IPS-18a (cell line): ENCODE data around the gene PNPLA3.

Experiments
- H3K27ac ChIP-seq: one replicate; pipeline ENCODE4 v1.5.1; 2013; ENCODE audit warnings: low read length
- H3K27me3 ChIP-seq: one replicate; pipeline ENCODE4 v1.6.1; 2013; ENCODE audit warnings: mild to moderate bottlenecking, low read length; ENCODE audit not compliant: control insufficient read depth, insufficient read depth
- H3K36me3 ChIP-seq: one replicate; pipeline ENCODE4 v1.6.1; 2013; ENCODE audit warnings: low read depth, low read length; ENCODE audit not compliant: control insufficient read depth
- H3K4me1 ChIP-seq: one replicate; pipeline ENCODE4 v1.6.1; 2013; ENCODE audit warnings: low read depth, low read length; ENCODE audit not compliant: control insufficient read depth
- H3K4me3 ChIP-seq: one replicate; pipeline ENCODE4 v1.5.1; 2013; ENCODE audit warnings: low read length
- H3K9ac ChIP-seq: one replicate; pipeline ENCODE4 v1.6.1; 2013; ENCODE audit warnings: mild to moderate bottlenecking, low read length, moderate library complexity
- H3K9me3 ChIP-seq: one replicate; pipeline ENCODE4 v1.6.1; 2013; ENCODE audit warnings: low read depth, low read length; ENCODE audit not compliant: control insufficient read depth

Gene PNPLA3, protein sequence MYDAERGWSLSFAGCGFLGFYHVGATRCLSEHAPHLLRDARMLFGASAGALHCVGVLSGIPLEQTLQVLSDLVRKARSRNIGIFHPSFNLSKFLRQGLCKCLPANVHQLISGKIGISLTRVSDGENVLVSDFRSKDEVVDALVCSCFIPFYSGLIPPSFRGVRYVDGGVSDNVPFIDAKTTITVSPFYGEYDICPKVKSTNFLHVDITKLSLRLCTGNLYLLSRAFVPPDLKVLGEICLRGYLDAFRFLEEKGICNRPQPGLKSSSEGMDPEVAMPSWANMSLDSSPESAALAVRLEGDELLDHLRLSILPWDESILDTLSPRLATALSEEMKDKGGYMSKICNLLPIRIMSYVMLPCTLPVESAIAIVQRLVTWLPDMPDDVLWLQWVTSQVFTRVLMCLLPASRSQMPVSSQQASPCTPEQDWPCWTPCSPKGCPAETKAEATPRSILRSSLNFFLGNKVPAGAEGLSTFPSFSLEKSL

DNA sequence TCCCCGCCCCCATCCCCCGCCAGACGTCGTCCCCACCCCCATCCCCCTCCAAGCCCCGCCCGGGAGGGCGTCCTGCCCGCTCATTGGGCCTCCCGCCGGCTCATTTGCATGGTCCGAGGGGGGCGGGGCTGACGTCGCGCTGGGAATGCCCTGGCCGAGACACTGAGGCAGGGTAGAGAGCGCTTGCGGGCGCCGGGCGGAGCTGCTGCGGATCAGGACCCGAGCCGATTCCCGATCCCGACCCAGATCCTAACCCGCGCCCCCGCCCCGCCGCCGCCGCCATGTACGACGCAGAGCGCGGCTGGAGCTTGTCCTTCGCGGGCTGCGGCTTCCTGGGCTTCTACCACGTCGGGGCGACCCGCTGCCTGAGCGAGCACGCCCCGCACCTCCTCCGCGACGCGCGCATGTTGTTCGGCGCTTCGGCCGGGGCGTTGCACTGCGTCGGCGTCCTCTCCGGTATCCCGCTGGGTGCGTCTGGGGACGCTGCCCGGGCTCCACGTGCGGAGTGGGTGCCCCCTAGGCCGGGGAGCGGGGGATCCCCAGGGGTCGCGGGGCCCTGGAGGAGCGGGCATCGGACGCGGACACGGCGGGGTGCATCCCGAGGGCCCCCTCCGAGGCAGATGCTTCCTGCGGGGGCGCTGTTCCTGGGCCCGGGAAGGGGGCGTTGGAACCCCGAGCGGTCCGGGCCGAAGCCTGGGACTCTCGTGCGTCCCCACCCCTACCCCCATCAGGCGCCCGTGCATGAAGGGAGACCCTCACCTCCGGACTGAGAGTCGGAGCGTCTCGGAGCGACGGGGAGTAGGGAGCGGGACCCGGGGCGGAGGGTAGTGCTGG lies at the start of gene PNPLA3:
Gene PNPLA3 (plus strand): TSS at position 175 of the 834 bp plus-strand sequence. CDS start 107 bp downstream, at position 282.
- H3K9me3 ChIP-seq, result no peaks in the 10 kb centered on the region
- peak within 1 kb of the TSS; percentile 49 for H3K27ac ChIP-seq
- H3K4me1 ChIP-seq, result peaks cover 27% of the 10 kb centered on the region
- peak within 1 kb of the TSS; percentile 84 for H3K9ac ChIP-seq
- no peaks in the 10 kb centered on the region for H3K27me3 ChIP-seq
- H3K4me3 ChIP-seq, result peak within 1 kb of the TSS; percentile 64
- H3K36me3 ChIP-seq, result peaks cover 19% of the 10 kb centered on the region

DNA sequence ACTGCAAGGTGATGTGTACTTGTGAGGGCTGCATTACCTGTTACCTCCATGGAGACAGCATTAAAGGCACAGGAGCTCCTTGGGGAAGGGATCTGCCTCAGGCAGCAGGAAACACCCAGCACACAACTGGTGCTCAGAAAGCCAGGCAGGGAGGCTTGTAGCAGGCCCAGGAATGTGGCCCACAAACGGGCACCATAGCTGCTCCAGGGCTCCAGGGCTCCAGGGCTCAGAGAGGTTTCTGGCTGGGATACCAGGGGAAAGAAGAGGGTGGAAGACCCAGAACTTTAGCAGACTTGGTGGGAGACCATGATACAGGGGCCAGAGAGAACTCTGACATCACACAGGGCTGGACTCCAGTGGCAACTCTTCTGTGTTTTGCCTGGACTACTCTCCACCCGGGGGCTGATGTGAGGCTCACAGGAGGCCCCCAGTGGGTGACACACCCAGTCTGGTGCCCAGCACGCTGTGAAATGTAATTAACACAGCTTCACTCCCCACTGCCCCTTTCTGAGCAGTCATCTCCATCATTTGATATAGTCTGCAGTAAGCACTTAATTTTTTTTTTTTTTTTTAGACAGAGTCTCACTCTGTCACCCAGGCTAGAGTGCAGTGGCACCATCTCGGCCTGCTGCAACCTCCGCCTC lies 46.6 kb upstream of the PNPLA3 start:
- H3K9ac ChIP-seq, result no peak overlapping the region
- H3K4me3 ChIP-seq, result no peak overlapping the region
- H3K27me3 ChIP-seq, result no peaks in the 10 kb centered on the region
- H3K36me3 ChIP-seq, result no peaks in the 10 kb centered on the region
- H3K27ac ChIP-seq, result no peak overlapping the region
- H3K4me1 ChIP-seq, result no peaks in the 10 kb centered on the region
- H3K9me3 ChIP-seq, result no peaks in the 10 kb centered on the region

DNA sequence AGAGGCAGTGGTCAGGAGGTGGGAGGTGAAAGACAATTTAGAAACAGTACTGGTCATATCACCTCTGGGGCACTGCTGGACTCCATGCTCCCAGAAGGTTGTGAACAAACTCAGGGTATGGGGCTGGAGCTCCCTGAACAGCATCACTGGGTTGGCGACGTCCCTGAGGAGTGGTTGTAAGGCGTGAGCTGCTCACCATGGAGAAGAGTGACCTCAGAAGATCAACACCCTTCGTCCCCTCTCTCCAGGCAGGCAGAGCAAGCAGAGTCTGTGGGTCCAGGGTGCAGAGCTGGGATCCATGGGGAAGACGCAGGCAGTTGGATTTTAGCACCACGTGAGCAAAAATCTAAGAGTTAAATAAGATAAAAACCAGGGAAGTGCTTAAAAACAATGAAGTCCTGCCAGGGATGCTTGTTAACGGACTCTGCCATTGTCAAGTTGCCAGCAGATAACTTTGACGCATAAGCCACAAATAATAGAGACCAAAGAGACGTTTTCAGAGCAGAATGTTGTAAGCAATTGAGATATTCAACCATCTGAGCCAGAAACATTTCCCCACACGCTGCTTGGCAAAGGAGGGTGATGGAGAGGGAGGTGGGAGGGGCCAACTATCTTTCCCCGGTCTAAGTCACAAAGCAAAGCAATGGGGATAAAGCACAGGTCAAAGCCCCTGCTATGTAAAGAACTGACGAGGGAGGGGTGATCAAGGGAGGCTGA lies 45.4 kb upstream of the PNPLA3 start:
- Histone ChIP-seq H3K4me1 (no peaks in the 10 kb centered on the region), H3K27ac (no peak overlapping the region), H3K27me3 (no peaks in the 10 kb centered on the region), H3K4me3 (no peak overlapping the region), H3K9me3 (no peaks in the 10 kb centered on the region), H3K36me3 (no peaks in the 10 kb centered on the region), H3K9ac (no peak overlapping the region)

DNA sequence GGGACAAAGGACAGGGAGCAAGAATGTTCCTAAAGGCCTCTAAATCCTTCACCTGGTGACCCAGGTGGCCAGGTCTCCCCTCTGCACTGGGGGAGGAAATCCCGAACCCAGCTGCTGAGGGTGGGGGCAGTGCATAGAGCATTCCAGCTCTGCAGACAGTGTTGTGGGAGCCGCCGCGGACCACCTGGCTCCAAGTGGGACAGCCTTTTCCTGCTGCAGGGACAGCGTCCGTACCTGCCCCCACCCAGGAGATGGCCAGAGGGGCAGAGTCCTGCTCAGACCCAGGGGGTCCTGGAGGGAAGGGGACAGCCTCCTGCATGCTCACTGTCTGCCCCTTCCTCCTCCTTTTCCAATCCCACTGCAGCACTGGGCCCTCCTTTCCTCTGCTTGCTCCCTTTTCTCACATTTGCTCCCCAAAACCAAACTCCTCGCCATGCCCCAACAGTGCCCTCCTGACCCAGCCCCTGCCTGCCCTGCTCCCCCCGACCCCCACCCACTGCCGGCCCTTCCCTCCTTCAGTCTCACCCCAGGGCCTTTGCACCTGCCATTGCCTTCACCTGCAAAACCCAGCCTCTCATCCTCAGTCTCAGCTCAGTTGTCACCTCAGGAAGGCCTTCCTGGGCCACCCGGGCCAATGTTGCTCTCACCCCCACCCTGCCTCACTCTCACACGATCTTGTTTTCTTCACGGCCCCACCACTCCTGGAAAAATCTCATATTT lies 44.6 kb upstream of the PNPLA3 start:
- H3K36me3 ChIP-seq, result no peaks in the 10 kb centered on the region
- no peak overlapping the region for H3K4me3 ChIP-seq
- no peaks in the 10 kb centered on the region for H3K4me1 ChIP-seq
- H3K9me3 ChIP-seq, result no peaks in the 10 kb centered on the region
- no peak overlapping the region for H3K27ac ChIP-seq
- H3K9ac ChIP-seq, result no peak overlapping the region
- no peaks in the 10 kb centered on the region for H3K27me3 ChIP-seq

DNA sequence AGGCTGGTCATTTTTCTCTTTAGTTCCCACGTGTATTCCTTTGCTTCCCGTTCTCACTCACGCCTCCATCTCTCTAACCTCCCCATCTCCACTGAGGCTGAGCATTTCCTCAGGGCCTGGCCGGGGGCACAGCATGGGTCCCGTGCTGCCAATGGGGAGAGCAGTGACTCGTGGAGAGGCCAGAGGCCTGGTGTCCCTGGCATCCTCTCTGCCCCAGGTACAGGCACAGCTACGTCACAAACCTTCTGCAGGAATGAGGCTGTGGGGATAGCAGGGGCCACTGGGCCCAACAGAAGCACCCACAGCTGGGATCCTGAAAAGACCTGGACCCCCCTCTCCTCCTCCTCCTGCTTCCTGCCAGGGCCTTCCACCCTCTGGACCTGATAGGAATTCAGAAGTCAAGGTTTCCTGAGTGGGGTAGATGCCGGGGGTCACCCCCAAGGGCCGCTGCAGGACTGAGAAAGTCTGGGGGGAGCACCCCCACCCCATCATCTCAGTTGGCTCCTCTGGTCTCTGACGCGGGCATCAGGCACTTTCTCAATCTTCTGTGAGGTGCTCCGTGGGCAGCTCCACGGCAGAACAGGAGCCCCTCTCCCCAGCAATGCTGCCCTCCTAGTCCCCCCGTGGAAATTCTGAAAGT lies 43.6 kb upstream of the PNPLA3 start:
- no peak overlapping the region for H3K4me3 ChIP-seq
- no peak overlapping the region for H3K9ac ChIP-seq
- H3K4me1 ChIP-seq, result no peaks in the 10 kb centered on the region
- H3K27me3 ChIP-seq, result no peaks in the 10 kb centered on the region
- no peaks in the 10 kb centered on the region for H3K9me3 ChIP-seq
- no peak overlapping the region for H3K27ac ChIP-seq
- H3K36me3 ChIP-seq, result no peaks in the 10 kb centered on the region

DNA sequence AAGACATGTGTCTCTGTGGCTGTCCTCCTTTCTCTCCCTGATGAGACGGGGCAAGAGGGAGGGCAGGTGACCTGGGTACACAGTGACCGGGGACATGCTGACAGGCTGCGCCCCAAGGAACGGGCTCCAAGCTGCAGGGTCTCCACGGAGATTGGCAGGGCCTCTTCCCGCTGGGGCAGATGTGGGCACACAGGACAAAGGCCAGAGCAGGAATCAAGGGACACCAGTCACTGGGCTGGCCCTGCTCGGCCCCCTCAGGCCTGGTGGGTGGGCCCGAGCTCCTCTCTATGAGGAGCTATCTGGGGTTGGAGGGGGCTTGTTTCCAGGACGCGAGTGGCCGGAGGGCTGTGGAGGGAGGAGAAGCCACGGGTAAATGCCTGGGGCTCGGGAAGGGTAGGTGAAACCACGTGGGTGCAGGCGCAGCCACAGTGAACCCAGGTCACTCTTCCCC lies 43.0 kb upstream of the PNPLA3 start:
- Histone ChIP-seq H3K4me1 (no peaks in the 10 kb centered on the region), H3K27ac (no peak overlapping the region), H3K36me3 (no peaks in the 10 kb centered on the region), H3K4me3 (no peak overlapping the region), H3K27me3 (no peaks in the 10 kb centered on the region), H3K9me3 (no peaks in the 10 kb centered on the region), H3K9ac (no peak overlapping the region)

DNA sequence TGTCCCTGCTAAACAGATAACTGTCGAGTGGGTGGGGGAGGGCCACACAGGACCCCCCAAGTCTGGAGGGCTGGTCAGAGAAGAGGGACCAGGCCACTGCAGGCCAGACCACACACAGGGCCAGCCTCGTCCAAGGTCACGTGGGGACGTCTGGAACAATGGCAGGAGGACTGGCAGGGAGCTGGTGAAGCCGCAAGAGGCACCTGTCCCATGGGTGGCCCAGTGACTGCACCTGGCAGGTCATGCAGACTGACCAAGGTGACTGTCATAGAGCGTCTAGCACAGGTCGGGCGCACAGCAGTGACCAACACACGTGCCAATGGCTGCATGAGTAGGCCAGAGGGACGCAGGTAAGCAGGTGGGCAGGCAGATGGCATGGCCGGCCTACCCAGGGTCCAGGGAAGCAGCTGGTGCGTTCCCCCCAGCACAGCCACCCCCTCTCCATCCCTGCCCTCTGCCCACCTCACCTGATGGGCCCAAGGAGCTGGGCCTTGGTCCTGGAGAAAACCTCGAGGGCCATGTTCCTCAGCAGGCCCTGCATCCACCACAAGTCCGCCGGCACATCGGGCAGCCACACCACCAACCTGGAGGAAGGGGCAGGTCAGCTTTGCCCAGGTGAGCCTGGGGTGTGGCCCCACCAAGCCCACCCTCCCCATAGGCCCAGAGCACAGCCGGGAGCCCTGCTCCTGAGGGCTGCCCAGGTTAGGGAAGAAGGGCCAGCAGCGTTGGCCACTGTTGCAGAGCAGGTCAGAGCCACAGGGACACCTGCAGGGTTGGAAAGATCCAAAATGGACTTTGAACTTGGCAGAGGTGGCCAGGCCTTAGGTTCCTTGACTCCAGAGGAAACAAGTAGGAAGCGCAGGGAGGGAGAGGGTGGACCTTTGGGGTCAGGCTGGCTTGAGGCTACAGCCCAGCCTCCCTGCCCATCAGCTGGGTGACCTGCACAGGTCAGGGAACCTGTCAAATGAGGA lies 42.2 kb upstream of the PNPLA3 start:
- H3K4me1 ChIP-seq, result no peaks in the 10 kb centered on the region
- no peaks in the 10 kb centered on the region for H3K9me3 ChIP-seq

DNA sequence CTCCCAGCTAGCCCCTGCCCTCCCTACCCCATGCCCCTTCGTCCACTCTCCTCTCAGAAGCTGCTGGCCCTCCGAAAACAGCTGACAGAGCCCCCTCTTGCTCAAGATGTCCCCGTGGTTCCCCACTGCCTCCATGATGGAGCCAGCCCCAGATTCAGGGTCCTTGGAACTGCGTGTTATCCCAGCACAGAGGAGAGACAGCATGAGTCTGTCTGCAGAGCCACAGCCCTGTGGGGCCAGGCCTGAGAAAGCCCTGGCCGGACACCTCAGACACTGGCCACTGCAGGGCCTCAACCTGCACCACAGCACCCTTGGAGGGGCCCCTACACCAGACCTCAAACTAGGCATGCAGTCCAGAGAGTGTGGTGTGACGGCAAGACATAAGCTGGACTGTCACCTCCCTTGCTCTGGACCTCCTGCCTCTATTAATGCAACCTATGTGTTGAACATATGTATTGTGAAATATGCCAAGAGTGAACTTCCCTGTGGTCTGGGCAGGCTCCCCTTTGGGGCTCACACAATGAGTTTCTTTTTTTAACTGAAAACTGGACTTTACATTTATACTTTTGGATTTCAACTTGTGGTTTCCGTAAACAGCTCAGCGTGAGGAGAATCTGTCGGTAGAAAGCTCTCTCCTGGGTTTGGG lies 41.4 kb upstream of the PNPLA3 start:
- no peak overlapping the region for H3K27ac ChIP-seq
- no peak overlapping the region for H3K9ac ChIP-seq
- no peaks in the 10 kb centered on the region for H3K27me3 ChIP-seq
- H3K4me1 ChIP-seq, result no peaks in the 10 kb centered on the region
- H3K4me3 ChIP-seq, result no peak overlapping the region
- H3K36me3 ChIP-seq, result no peaks in the 10 kb centered on the region
- H3K9me3 ChIP-seq, result no peaks in the 10 kb centered on the region

More for the DNA sequence above, 42.2 kb upstream of the PNPLA3 start:
- no peak overlapping the region for H3K4me3 ChIP-seq
- H3K27me3 ChIP-seq, result no peaks in the 10 kb centered on the region
- H3K36me3 ChIP-seq, result no peaks in the 10 kb centered on the region
- H3K27ac ChIP-seq, result no peak overlapping the region
- H3K9ac ChIP-seq, result no peak overlapping the region

DNA sequence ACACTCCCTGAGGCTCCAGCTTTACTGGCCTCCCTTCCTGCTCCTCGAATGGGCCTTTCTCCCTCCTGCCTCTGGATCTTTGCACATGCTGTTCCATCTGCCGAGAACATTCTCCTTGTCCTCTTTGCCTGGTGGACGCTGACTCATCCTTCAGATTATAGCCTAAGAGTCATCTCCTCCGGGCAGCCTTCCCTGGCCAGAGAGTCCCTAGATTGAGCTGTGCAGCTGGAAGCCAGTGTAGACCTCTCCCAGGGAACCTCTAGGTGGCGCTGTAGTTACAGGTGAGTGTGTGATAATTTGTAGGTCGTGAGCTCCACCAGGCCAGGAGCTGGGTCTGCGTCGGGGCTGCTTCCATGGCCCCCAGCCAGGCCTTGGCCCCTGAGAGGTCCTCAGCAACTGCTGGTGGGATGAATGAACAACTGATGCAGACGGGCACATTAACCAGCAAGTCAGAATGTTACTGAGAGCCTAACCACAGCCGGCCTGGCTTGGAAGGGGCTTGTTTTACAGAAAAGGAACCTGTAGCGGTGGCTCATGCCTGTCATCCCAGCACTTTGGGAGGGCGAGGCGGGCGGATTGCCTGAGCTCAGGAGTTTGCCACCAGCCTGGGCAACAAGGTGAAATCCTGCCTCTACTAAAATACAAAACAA lies 40.5 kb upstream of the PNPLA3 start:
- H3K4me3 ChIP-seq, result no peak overlapping the region
- no peak overlapping the region for H3K27ac ChIP-seq
- H3K27me3 ChIP-seq, result no peaks in the 10 kb centered on the region
- no peak overlapping the region for H3K9ac ChIP-seq
- no peaks in the 10 kb centered on the region for H3K9me3 ChIP-seq
- no peaks in the 10 kb centered on the region for H3K4me1 ChIP-seq
- no peaks in the 10 kb centered on the region for H3K36me3 ChIP-seq
